ENCODE data around the gene CHST4. TPM values are rescaled to one million over a fixed set of nuclear protein-coding genes. Genes with fewer than 3 reads are reported as not detected.

The CHST4 gene
- 0.63 TPM in 1 of 2 replicates, not detected in the other for total RNA-seq
- not detected in 2 replicates for polyA plus RNA-seq

GRCh38 chr16:71526111-71526631 is at the start of gene CHST4:
CHST4 (plus strand) TSS chr16:71526426; CDS start chr16:71536678, 10,252 bp downstream.
- Histone ChIP-seq H3K36me3 (no peaks in the 10 kb centered on the region), H3K4me3 (no peak within 1 kb of the TSS), H3K27ac (no peak within 1 kb of the TSS), H3K4me1 (ENCODE audit: low read depth) (peaks cover 6% of the 10 kb centered on the region), H3K27me3 (peaks cover 5% of the 10 kb centered on the region), H3K9me3 (ENCODE audit: low read depth) (no peaks in the 10 kb centered on the region)
- TF ChIP-seq, protein P1, sequence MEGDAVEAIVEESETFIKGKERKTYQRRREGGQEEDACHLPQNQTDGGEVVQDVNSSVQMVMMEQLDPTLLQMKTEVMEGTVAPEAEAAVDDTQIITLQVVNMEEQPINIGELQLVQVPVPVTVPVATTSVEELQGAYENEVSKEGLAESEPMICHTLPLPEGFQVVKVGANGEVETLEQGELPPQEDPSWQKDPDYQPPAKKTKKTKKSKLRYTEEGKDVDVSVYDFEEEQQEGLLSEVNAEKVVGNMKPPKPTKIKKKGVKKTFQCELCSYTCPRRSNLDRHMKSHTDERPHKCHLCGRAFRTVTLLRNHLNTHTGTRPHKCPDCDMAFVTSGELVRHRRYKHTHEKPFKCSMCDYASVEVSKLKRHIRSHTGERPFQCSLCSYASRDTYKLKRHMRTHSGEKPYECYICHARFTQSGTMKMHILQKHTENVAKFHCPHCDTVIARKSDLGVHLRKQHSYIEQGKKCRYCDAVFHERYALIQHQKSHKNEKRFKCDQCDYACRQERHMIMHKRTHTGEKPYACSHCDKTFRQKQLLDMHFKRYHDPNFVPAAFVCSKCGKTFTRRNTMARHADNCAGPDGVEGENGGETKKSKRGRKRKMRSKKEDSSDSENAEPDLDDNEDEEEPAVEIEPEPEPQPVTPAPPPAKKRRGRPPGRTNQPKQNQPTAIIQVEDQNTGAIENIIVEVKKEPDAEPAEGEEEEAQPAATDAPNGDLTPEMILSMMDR (IDR thresholded peaks at IDR 0.05; ENCODE audit: low read depth, low read length) = no peak
- DNase-seq (ENCODE audit: low read depth in 1 of 2, low spot score in 1 of 2) = peak; percentile 64 to 74

- Histone ChIP-seq H3K9me3 (ENCODE audit: low read depth) (no peaks in the 10 kb centered on the region), H3K27me3 (no peaks in the 10 kb centered on the region), H3K4me1 (ENCODE audit: low read depth) (no peaks in the 10 kb centered on the region), H3K36me3 (peaks cover 9% of the 10 kb centered on the region), H3K4me3 (no peak overlapping the region), H3K27ac (no peak overlapping the region)
- TF ChIP-seq, protein P1 (IDR thresholded peaks at IDR 0.05; ENCODE audit: low read depth, low read length) = no peak
- DNase-seq (ENCODE audit: low read depth in 1 of 2, low spot score in 1 of 2) = no peak
These were observed 49.6 kb upstream of the CHST4 start for GRCh38 chr16:71476457-71477124.

- Histone ChIP-seq H3K27ac (no peak overlapping the region), H3K4me3 (no peak overlapping the region), H3K4me1 (ENCODE audit: low read depth) (no peaks in the 10 kb centered on the region), H3K27me3 (no peaks in the 10 kb centered on the region), H3K9me3 (ENCODE audit: low read depth) (no peaks in the 10 kb centered on the region), H3K36me3 (peaks cover 9% of the 10 kb centered on the region)
- TF ChIP-seq, protein P1 (IDR thresholded peaks at IDR 0.05; ENCODE audit: low read depth, low read length) = peak; percentile 73
- peak; percentile 32 to 66 for DNase-seq (ENCODE audit: low read depth in 1 of 2, low spot score in 1 of 2)
These were observed 46.8 kb upstream of the CHST4 start for GRCh38 chr16:71479420-71479819.

DNA sequence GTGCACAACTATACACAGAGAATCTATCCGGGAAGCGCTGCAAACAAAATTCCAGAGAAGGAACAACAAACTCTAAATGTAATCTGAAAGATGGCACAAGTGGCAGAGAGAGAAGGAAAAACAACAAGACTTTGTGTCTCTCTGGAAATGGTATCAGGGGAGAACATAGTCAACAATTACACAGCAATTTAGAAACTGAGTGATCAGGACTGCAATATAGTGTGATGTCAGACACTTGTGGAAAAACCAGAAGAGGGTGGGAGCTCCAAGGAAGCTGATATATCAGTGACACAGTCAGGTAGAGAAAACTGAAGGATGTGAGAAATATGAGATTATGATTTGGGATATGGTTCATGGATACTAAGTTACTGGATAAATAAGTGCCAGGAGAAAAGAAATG is 45.3 kb upstream of the CHST4 start:
- Histone ChIP-seq H3K27me3 (no peaks in the 10 kb centered on the region), H3K27ac (no peak overlapping the region), H3K9me3 (ENCODE audit: low read depth) (no peaks in the 10 kb centered on the region), H3K36me3 (peaks cover 9% of the 10 kb centered on the region), H3K4me3 (no peak overlapping the region), H3K4me1 (ENCODE audit: low read depth) (no peaks in the 10 kb centered on the region)
- DNase-seq (ENCODE audit: low read depth in 1 of 2, low spot score in 1 of 2) = no peak
- TF ChIP-seq, protein P1 (IDR thresholded peaks at IDR 0.05; ENCODE audit: low read depth, low read length) = no peak

- TF ChIP-seq, protein P1 (IDR thresholded peaks at IDR 0.05; ENCODE audit: low read depth, low read length) = no peak
- H3K4me1 ChIP-seq (ENCODE audit: low read depth) = no peaks in the 10 kb centered on the region
- no peak overlapping the region for H3K4me3 ChIP-seq
- H3K36me3 ChIP-seq = no peaks in the 10 kb centered on the region
- peaks cover 3% of the 10 kb centered on the region for H3K27me3 ChIP-seq
- H3K9me3 ChIP-seq (ENCODE audit: low read depth) = no peaks in the 10 kb centered on the region
- DNase-seq (ENCODE audit: low read depth in 1 of 2, low spot score in 1 of 2) = no peak
- H3K27ac ChIP-seq = no peak overlapping the region
These were observed 43.7 kb upstream of the CHST4 start for GRCh38 chr16:71482569-71482968.

All from cardiac muscle cell (in vitro differentiated cells and primary cell).